ENCODE data around the gene SH3BGR.
A peak's percentile ranks its signal among the peaks of the same experiment; 100 is the strongest.
"Not testable (repeated sequence)": the region's sequence is repeated elsewhere in the genome, so short reads cannot be mapped to it uniquely, and the experiment has no call there.

SH3BGR gene

GRCh38 chr21:39515684-39516472 lies 64.1 kb downstream of the SH3BGR start:
- no peak for DNase-seq (ENCODE audit: low spot score)

GRCh38 chr21:39518055-39518846 lies 66.5 kb downstream of the SH3BGR start:
- peak; percentile 81 for DNase-seq (ENCODE audit: low spot score)

- DNase-seq (ENCODE audit: low spot score) = no peak
These were observed 67.1 kb downstream of the SH3BGR start for GRCh38 chr21:39518847-39519210.

- DNase-seq (ENCODE audit: low spot score) = no peak
These were observed 68.1 kb downstream of the SH3BGR start for GRCh38 chr21:39519835-39520234.

GRCh38 chr21:39523399-39523798 lies 71.6 kb downstream of the SH3BGR start:
- no peak for DNase-seq (ENCODE audit: low spot score)

- DNase-seq (ENCODE audit: low spot score) = no peak
These were observed 72.1 kb downstream of the SH3BGR start for GRCh38 chr21:39523915-39524314.

GRCh38 chr21:39525129-39525528 lies 73.4 kb downstream of the SH3BGR start:
- DNase-seq (ENCODE audit: low spot score) = no peak

GRCh38 chr21:39525601-39526000 lies 73.8 kb downstream of the SH3BGR start:
- DNase-seq (ENCODE audit: low spot score) = no peak

- no peak for DNase-seq (ENCODE audit: low spot score)
These were observed 75.4 kb downstream of the SH3BGR start for GRCh38 chr21:39527067-39527595.

GRCh38 chr21:39527664-39528381 lies 76.1 kb downstream of the SH3BGR start:
- no peak for DNase-seq (ENCODE audit: low spot score)

GRCh38 chr21:39529026-39529425 lies 77.3 kb downstream of the SH3BGR start:
- no peak for DNase-seq (ENCODE audit: low spot score)

GRCh38 chr21:39531064-39531463 lies 79.3 kb downstream of the SH3BGR start:
- no peak for DNase-seq (ENCODE audit: low spot score)

- no peak for DNase-seq (ENCODE audit: low spot score)
These were observed 80.1 kb downstream of the SH3BGR start for GRCh38 chr21:39531840-39532239.

GRCh38 chr21:39533545-39534380 lies 82.0 kb downstream of the SH3BGR start:
- no peak for DNase-seq (ENCODE audit: low spot score)

- DNase-seq (ENCODE audit: low spot score) = no peak
These were observed 84.1 kb downstream of the SH3BGR start for GRCh38 chr21:39535646-39536437.

- no peak for DNase-seq (ENCODE audit: low spot score)
These were observed 85.1 kb downstream of the SH3BGR start for GRCh38 chr21:39536835-39537234.

GRCh38 chr21:39537571-39537970 lies 85.8 kb downstream of the SH3BGR start:
- no peak for DNase-seq (ENCODE audit: low spot score)

- DNase-seq (ENCODE audit: low spot score) = no peak
These were observed 86.8 kb downstream of the SH3BGR start for GRCh38 chr21:39538453-39539042.

- not testable (repeated sequence) for DNase-seq (ENCODE audit: low spot score)
These were observed 88.6 kb downstream of the SH3BGR start for GRCh38 chr21:39540367-39540766.

- DNase-seq (ENCODE audit: low spot score) = no peak
These were observed 91.0 kb downstream of the SH3BGR start for GRCh38 chr21:39542736-39543135.

Measured in NAMALWA (cell line).